Spleen (tissue), 7 donors: ENCODE results near the gene RAB13.

Source experiments
- POLR2AphosphoS5 ChIP-seq, 3 donors: sonication (generic); formaldehyde crosslinking; IDR thresholded peaks; one replicate each; pipeline ENCODE4 v1.5.1; 2017; ENCODE audit warnings: antibody characterized with exemption in 3 of 3
- TF ChIP-seq, protein P1 (sequence below), 11 experiments: fragments of 200-600 bp in 7 of 11; fragments of 450-650 bp in 4 of 11; sonication (generic) in 4 of 11; IDR thresholded peaks in 8 of 11; conservative IDR thresholded peaks in 3 of 11; 1 replicate in 7 of 11; 2 replicates in 4 of 11; pipeline versions ENCODE4 v1.4.0 to v1.8.0; 2016 to 2021; ENCODE audit warnings: antibody characterized with exemption in 11 of 11, inconsistent platforms in 4 of 11, mild to moderate bottlenecking in 1 of 11
- donor health status: DM: no; HTN: no; CAD: no; lungs with moderate emphysema.
- donor health status: DM: no; HTN: no; CAD: no.
- donor health status: DM: no; HTN: no; CAD: no.

DNA sequence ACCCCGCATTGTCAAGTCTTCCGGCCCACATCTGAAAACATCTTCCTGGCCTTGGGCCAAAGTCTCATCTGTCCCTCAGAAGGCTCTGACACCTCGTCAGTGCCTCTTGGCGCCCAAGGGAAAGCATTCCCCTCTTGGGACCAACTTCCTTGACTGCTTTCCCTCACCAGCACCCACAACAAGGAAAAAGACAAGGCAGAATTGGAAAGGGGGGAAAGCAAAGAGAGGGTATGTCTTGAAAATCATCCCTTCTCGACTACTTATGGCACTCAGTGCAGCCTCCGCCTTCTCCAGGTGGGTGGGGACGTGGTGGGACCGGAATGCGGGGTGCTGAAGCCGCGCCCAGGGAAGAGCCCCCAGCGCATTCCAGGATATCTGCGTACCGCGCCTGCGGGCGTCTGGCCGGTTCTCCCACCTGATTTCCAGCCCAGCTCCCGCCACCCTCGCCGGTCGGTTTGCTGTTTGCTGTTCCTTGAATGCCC is 22.2 kb downstream of the RAB13 start:
- TF ChIP-seq, protein P1, sequence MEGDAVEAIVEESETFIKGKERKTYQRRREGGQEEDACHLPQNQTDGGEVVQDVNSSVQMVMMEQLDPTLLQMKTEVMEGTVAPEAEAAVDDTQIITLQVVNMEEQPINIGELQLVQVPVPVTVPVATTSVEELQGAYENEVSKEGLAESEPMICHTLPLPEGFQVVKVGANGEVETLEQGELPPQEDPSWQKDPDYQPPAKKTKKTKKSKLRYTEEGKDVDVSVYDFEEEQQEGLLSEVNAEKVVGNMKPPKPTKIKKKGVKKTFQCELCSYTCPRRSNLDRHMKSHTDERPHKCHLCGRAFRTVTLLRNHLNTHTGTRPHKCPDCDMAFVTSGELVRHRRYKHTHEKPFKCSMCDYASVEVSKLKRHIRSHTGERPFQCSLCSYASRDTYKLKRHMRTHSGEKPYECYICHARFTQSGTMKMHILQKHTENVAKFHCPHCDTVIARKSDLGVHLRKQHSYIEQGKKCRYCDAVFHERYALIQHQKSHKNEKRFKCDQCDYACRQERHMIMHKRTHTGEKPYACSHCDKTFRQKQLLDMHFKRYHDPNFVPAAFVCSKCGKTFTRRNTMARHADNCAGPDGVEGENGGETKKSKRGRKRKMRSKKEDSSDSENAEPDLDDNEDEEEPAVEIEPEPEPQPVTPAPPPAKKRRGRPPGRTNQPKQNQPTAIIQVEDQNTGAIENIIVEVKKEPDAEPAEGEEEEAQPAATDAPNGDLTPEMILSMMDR (IDR thresholded peaks at IDR 0.05 in 8 of 11, conservative IDR thresholded peaks at IDR 0.05 in 3 of 11): no peak
- no peak for TF ChIP-seq POLR2AphosphoS5 (IDR thresholded peaks at IDR 0.05)
